OCI-LY1 (cell line): ENCODE data around the gene MTIF3.

Source experiments
- EZH2 ChIP-seq: fragments of 200-600 bp; sonication (generic), shearing (Covaris generic); IDR thresholded peaks from 2 replicates; pipeline ENCODE4 v1.8.0; 2017; ENCODE audit warnings: borderline replicate concordance, mixed run types, mild to moderate bottlenecking, antibody characterized with exemption, low read length, moderate library complexity, mixed read lengths
- TF ChIP-seq, protein P1 (sequence below): fragments of 200-600 bp; sonication (generic), shearing (Covaris generic); IDR thresholded peaks from 2 replicates; pipeline ENCODE4 v1.5.1; 2017; ENCODE audit warnings: mild to moderate bottlenecking, antibody characterized with exemption, low read length, moderate library complexity, mixed read lengths

- TF ChIP-seq, protein P1, sequence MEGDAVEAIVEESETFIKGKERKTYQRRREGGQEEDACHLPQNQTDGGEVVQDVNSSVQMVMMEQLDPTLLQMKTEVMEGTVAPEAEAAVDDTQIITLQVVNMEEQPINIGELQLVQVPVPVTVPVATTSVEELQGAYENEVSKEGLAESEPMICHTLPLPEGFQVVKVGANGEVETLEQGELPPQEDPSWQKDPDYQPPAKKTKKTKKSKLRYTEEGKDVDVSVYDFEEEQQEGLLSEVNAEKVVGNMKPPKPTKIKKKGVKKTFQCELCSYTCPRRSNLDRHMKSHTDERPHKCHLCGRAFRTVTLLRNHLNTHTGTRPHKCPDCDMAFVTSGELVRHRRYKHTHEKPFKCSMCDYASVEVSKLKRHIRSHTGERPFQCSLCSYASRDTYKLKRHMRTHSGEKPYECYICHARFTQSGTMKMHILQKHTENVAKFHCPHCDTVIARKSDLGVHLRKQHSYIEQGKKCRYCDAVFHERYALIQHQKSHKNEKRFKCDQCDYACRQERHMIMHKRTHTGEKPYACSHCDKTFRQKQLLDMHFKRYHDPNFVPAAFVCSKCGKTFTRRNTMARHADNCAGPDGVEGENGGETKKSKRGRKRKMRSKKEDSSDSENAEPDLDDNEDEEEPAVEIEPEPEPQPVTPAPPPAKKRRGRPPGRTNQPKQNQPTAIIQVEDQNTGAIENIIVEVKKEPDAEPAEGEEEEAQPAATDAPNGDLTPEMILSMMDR = no peak
- no peak for TF ChIP-seq EZH2
Observed at GRCh38 chr13:27496006-27496405, 45.6 kb upstream of the MTIF3 start.
